ENCODE measurements around the gene NCOA7. TPM values are rescaled to one million over a fixed set of nuclear protein-coding genes. Genes with fewer than 3 reads are reported as not detected.

The NCOA7 gene
- total RNA-seq, 2 donors from 2014 or later = 26.5 to 30.0 TPM

DNA sequence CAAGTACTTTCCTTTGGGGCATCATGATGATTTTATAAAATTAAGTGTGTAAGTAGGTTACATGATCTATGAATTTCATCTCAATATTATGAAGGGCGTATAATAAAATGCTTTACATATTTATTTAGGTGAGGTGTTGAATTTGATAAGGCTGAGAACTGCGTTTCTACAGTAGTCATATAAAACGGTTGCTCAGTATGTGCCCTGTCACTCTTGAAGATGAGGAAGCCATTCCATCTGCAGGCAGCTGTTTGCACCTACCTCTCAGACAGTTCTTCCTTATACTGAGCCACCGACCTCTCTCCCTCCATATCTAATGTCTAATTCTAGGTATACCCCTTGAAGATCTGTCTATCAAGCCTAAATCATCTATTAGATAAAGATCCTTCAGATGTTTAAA, 16.1 kb downstream of the NCOA7 start:
- no peaks in the 10 kb centered on the region for H3K36me3 ChIP-seq (replicated peaks in 1 of 2; ENCODE audit: insufficient read depth in 1 of 2, low read depth in 2 of 2)
- H3K27me3 ChIP-seq = no peaks in the 10 kb centered on the region
- ATAC-seq (no peak), DNase-seq (no peak)
- peaks cover 14% of the 10 kb centered on the region for H3K4me1 ChIP-seq
- no peak overlapping the region for H3K27ac ChIP-seq
- intact Hi-C loops (cut with DNase I) = no loop called here
- no peak overlapping the region for H3K4me3 ChIP-seq
- WGBS, 2 donors = 70 to 81% methylated on average over 4 of the region's 4 CpGs
- TF ChIP-seq, protein P1, sequence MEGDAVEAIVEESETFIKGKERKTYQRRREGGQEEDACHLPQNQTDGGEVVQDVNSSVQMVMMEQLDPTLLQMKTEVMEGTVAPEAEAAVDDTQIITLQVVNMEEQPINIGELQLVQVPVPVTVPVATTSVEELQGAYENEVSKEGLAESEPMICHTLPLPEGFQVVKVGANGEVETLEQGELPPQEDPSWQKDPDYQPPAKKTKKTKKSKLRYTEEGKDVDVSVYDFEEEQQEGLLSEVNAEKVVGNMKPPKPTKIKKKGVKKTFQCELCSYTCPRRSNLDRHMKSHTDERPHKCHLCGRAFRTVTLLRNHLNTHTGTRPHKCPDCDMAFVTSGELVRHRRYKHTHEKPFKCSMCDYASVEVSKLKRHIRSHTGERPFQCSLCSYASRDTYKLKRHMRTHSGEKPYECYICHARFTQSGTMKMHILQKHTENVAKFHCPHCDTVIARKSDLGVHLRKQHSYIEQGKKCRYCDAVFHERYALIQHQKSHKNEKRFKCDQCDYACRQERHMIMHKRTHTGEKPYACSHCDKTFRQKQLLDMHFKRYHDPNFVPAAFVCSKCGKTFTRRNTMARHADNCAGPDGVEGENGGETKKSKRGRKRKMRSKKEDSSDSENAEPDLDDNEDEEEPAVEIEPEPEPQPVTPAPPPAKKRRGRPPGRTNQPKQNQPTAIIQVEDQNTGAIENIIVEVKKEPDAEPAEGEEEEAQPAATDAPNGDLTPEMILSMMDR (IDR thresholded peaks at IDR 0.05) = no peak
- TF ChIP-seq POLR2A (IDR thresholded peaks at IDR 0.05) = no peak
- no peaks in the 10 kb centered on the region for H3K9me3 ChIP-seq

DNA sequence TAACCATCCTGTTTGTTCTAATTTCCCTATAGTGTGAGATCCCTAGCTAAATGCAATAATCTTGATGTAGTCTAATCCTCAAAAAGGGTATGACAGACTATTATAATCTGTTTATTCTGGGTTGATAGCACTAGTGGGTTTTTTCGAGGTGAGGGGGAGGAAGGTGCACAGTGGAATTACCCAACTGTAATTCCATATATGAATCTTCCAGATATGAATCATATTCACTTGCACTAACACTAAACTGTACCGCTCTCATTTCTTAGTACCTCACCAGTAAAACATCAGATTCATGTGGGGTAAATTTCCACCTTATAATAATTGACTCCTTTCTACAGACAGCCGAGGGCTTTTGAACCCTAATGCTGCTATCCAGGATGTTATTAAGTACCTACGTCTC, 16.5 kb downstream of the NCOA7 start:
- Histone ChIP-seq H3K27me3 (no peaks in the 10 kb centered on the region), H3K36me3 (replicated peaks in 1 of 2; ENCODE audit: insufficient read depth in 1 of 2, low read depth in 2 of 2) (no peaks in the 10 kb centered on the region), H3K4me3 (no peak overlapping the region), H3K4me1 (peaks cover 18% of the 10 kb centered on the region), H3K9me3 (no peaks in the 10 kb centered on the region), H3K27ac (no peak overlapping the region)
- DNase-seq (no peak), ATAC-seq (no peak)
- intact Hi-C loops (cut with DNase I) = no loop called here
- TF ChIP-seq, protein P1 (IDR thresholded peaks at IDR 0.05) = no peak
- TF ChIP-seq POLR2A (IDR thresholded peaks at IDR 0.05) = no peak
- WGBS, 2 donors = 86 to 88% methylated on average over 4 of the region's 4 CpGs

GRCh38 chr6:125808060-125808459, 17.3 kb downstream of the NCOA7 start:
- Histone ChIP-seq H3K4me3 (no peak overlapping the region), H3K9me3 (no peaks in the 10 kb centered on the region), H3K36me3 (replicated peaks in 1 of 2; ENCODE audit: insufficient read depth in 1 of 2, low read depth in 2 of 2) (no peaks in the 10 kb centered on the region), H3K27ac (no peak overlapping the region), H3K27me3 (no peaks in the 10 kb centered on the region), H3K4me1 (peaks cover 26% of the 10 kb centered on the region)
- ATAC-seq = no peak
- WGBS, 2 donors = 80 to 97% methylated on average over 4 of the region's 4 CpGs
- TF ChIP-seq, protein P1 (IDR thresholded peaks at IDR 0.05) = no peak
- no peak for TF ChIP-seq POLR2A (IDR thresholded peaks at IDR 0.05)
- intact Hi-C loops (cut with DNase I) = no loop called here
- no peak for DNase-seq

DNA sequence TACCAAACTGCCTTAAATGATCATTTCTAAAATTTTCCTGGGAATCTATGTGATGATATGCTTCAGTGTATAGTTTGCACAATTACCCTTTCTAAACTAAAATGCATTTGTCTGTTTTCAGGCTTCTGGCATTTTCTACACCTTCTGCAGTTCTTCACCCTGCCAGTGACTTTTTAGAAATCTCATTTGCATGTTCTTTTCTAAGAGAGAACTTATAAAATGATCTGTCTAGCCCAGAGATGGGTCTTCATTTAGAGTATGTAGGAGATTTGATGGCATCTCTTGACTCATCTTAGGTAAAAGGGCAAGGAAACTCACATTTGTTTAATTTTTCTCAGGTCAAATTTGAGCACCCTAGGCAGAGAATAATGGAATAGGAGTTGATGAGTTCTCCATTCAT, 17.8 kb downstream of the NCOA7 start:
- TF ChIP-seq POLR2A (IDR thresholded peaks at IDR 0.05) = no peak
- TF ChIP-seq, protein P1 (IDR thresholded peaks at IDR 0.05) = no peak
- Histone ChIP-seq H3K4me3 (no peak overlapping the region), H3K27ac (no peak overlapping the region), H3K9me3 (no peaks in the 10 kb centered on the region), H3K4me1 (peaks cover 24% of the 10 kb centered on the region), H3K27me3 (no peaks in the 10 kb centered on the region), H3K36me3 (replicated peaks in 1 of 2; ENCODE audit: insufficient read depth in 1 of 2, low read depth in 2 of 2) (no peaks in the 10 kb centered on the region)
- intact Hi-C loops (cut with DNase I) = no loop called here
- DNase-seq (no peak), ATAC-seq (no peak)

- no peak for TF ChIP-seq POLR2A (IDR thresholded peaks at IDR 0.05)
- TF ChIP-seq, protein P1 (IDR thresholded peaks at IDR 0.05) = no peak
- no peak for ATAC-seq
- intact Hi-C loops (cut with DNase I) = no loop called here
- Histone ChIP-seq H3K4me3 (no peak overlapping the region), H3K4me1 (peaks cover 29% of the 10 kb centered on the region), H3K9me3 (no peaks in the 10 kb centered on the region), H3K27me3 (no peaks in the 10 kb centered on the region), H3K27ac (no peak overlapping the region), H3K36me3 (replicated peaks in 1 of 2; ENCODE audit: insufficient read depth in 1 of 2, low read depth in 2 of 2) (no peaks in the 10 kb centered on the region)
- WGBS, 2 donors = 86 to 87% methylated on average over 3 of the region's 3 CpGs
- no peak for DNase-seq
These were observed 18.9 kb downstream of the NCOA7 start for GRCh38 chr6:125809570-125810170.
